GM12878 (cell line): Measurements from ENCODE around the gene ASAP2. TPM values are rescaled to one million over a fixed set of nuclear protein-coding genes. Genes with fewer than 3 reads are reported as not detected.

Source experiments
- ATAC-seq: fragments of 200-7000 bp; cut with Tn5 transposase; 3 replicates; pipeline ENCODE4 v1.9.1; 2020; ENCODE audit warnings: mild to moderate bottlenecking, moderate library complexity
- BruUV-seq: library from RNA; stranded (reverse); fragments of 400-500 nt; replicated peaks from 2 replicates; lab custom pipeline; 2021; lab: Mats Ljungman, UMichigan
- CTCF ChIA-PET: fragments of 300-600 bp; sonication (Branson Sonifier 250); formaldehyde crosslinking; extraction: SDS; loops from one replicate; lab custom pipeline; 2021; ENCODE audit warnings: inconsistent platforms; lab: Yijun Ruan, JAX
- POLR2A ChIA-PET: fragments of 350-600 bp; formaldehyde crosslinking; extraction: SDS; loops from one replicate; lab custom pipeline; 2021; ENCODE audit warnings: inconsistent platforms; lab: Charles Lee
- RAD21 ChIA-PET: fragments of 300-600 bp; sonication (Branson Sonifier 250); formaldehyde crosslinking; loops from one replicate; lab custom pipeline; 2023; ENCODE audit warnings: antibody characterized with exemption; ENCODE audit not compliant: unreplicated experiment; lab: Charles Lee
- SMC1A ChIA-PET: fragments of 300-600 bp; sonication (Branson Sonifier 250); formaldehyde crosslinking; loops from one replicate; lab custom pipeline; 2023; ENCODE audit not compliant: unreplicated experiment, uncharacterized antibody; lab: Charles Lee
- DNase-seq: peaks from one replicate; pipeline ENCODE4 v3.0.0-alpha.2; 2011; ENCODE audit warnings: low read depth, low spot score
- FAIRE-seq: peaks from 3 replicates; lab custom pipeline; 2011; peaks lifted over from hg19 to GRCh38; lab: Jason Lieb, UNC
- H2AFZ ChIP-seq: 2 replicates; pipeline ENCODE4 v1.6.0; 2011; ENCODE audit warnings: low read depth, low read length, control low read depth; ENCODE audit not compliant: control insufficient read depth
- H3K27ac ChIP-seq: 2 replicates; pipeline ENCODE4 v1.5.1; 2011; ENCODE audit warnings: control low read depth; ENCODE audit not compliant: control insufficient read depth, insufficient read depth
- H3K27me3 ChIP-seq, 2 experiments: replicated peaks in 1 of 2; 2 replicates each; pipeline versions ENCODE4 v1.6.0 to v1.6.1; 2011; ENCODE audit warnings: low read length in 1 of 2; ENCODE audit not compliant: control insufficient read depth in 2 of 2, insufficient read depth in 2 of 2
- H3K36me3 ChIP-seq, 2 experiments: 2 replicates each; pipeline ENCODE4 v1.5.1; 2011; ENCODE audit warnings: low read length in 1 of 2; ENCODE audit not compliant: control insufficient read depth in 2 of 2, insufficient read depth in 2 of 2
- H3K4me1 ChIP-seq: 2 replicates; pipeline ENCODE4 v1.6.1; 2011; ENCODE audit warnings: mild to moderate bottlenecking, low read length, moderate library complexity, mixed read lengths; ENCODE audit not compliant: control insufficient read depth, insufficient read depth
- H3K4me2 ChIP-seq: 2 replicates; pipeline ENCODE4 v1.6.0; 2011; ENCODE audit warnings: control low read depth; ENCODE audit not compliant: control insufficient read depth, insufficient read depth
- H3K4me3 ChIP-seq: fragments of 200-600 bp; sonication (generic); 2 replicates; pipeline ENCODE4 v1.5.1; 2016
- H3K79me2 ChIP-seq: 2 replicates; pipeline ENCODE4 v1.6.0; 2011; ENCODE audit warnings: low read length; ENCODE audit not compliant: control insufficient read depth, insufficient read depth
- H3K9ac ChIP-seq: 2 replicates; pipeline ENCODE4 v1.8.0; 2011; ENCODE audit warnings: low read length, control low read depth, mixed read lengths; ENCODE audit not compliant: control insufficient read depth, insufficient read depth
- H3K9me3 ChIP-seq: replicated peaks from 3 replicates; pipeline ENCODE4 v1.5.1; 2011; ENCODE audit warnings: mild to moderate bottlenecking, low read length; ENCODE audit not compliant: control insufficient read depth, insufficient read depth
- H4K20me1 ChIP-seq: 2 replicates; pipeline ENCODE4 v1.6.0; 2011; ENCODE audit not compliant: control insufficient read depth, insufficient read depth
- EGR1 ChIP-seq, 2 experiments: IDR thresholded peaks; 1 replicate in 1 of 2; 2 replicates in 1 of 2; pipeline ENCODE4 v1.6.1; 2011 to 2012; ENCODE audit warnings: low read depth in 2 of 2, low read length in 2 of 2, borderline replicate concordance in 1 of 2, mild to moderate bottlenecking in 1 of 2, moderate library complexity in 1 of 2
- FOXM1 ChIP-seq: IDR thresholded peaks from 2 replicates; pipeline ENCODE4 v1.6.1; 2012; ENCODE audit warnings: low read depth, mild to moderate bottlenecking, inconsistent platforms, low read length, moderate library complexity
- HCFC1 ChIP-seq: fragments of 150-350 bp; IDR thresholded peaks from 2 replicates; pipeline ENCODE4 v1.6.1; 2014; ENCODE audit warnings: low read length
- HDAC2 ChIP-seq: fragments of 200-600 bp; sonication (generic); IDR thresholded peaks from 2 replicates; pipeline ENCODE4 v1.6.1; 2017
- NKRF ChIP-seq: fragments of 450-650 bp; conservative IDR thresholded peaks from 2 replicates; pipeline ENCODE4 v1.6.1; 2017; ENCODE audit warnings: mild to moderate bottlenecking, moderate library complexity
- POLR2A ChIP-seq: IDR thresholded peaks from 2 replicates; pipeline ENCODE4 v1.6.1; 2011; ENCODE audit warnings: low read depth, mild to moderate bottlenecking, low read length
- SKIL ChIP-seq: fragments of 450-650 bp; IDR thresholded peaks from 2 replicates; pipeline ENCODE4 v1.6.1; 2017; ENCODE audit warnings: mild to moderate bottlenecking, low read depth, inconsistent platforms; ENCODE audit not compliant: poor library complexity, severe bottlenecking
- SMAD1 ChIP-seq: fragments of 450-650 bp; IDR thresholded peaks from 2 replicates; pipeline ENCODE4 v1.6.1; 2018; ENCODE audit warnings: mild to moderate bottlenecking, low read depth; ENCODE audit not compliant: partially characterized antibody
- TAF1 ChIP-seq: IDR thresholded peaks from 2 replicates; pipeline ENCODE4 v1.6.1; 2011; ENCODE audit warnings: mild to moderate bottlenecking, low read depth, low read length, borderline replicate concordance
- TBL1XR1 ChIP-seq: IDR thresholded peaks from 2 replicates; pipeline ENCODE4 v1.6.1; 2012; ENCODE audit warnings: low read depth, low read length, improper control_type of control experiment
- TCF3 ChIP-seq: IDR thresholded peaks from 2 replicates; pipeline ENCODE4 v1.6.1; 2012; ENCODE audit warnings: low read depth, mild to moderate bottlenecking, low read length, borderline replicate concordance; ENCODE audit not compliant: insufficient read depth
- YY1 ChIP-seq: IDR thresholded peaks from 2 replicates; pipeline ENCODE4 v1.6.1; 2011; ENCODE audit warnings: low read depth, mild to moderate bottlenecking, low read length
- WGBS: methylation state at CpG from one replicate; pipeline ENCODE4 v1.1.6; 2016; ENCODE audit warnings: low lambda C conversion rate; ENCODE audit not compliant: insufficient replicate concordance, insufficient coverage; ENCODE audit errors: missing lambda C conversion rate; 5-methylcytosine and 5-hydroxymethylcytosine counted together
- in situ Hi-C: fragments of 300-500 bp; cut with MboI; formaldehyde crosslinking; loops from 9 replicates; pipeline ENCODE4 v1.14.3; 2018; ENCODE audit warnings: mixed read lengths
- intact Hi-C: fragments of 100-400 bp; cut with micrococcal nuclease; formaldehyde crosslinking; loops from one replicate; pipeline ENCODE4 v1.14.2; 2022; ENCODE audit not compliant: unreplicated experiment
- polyA plus RNA-seq, 11 experiments: library from polyadenylated mRNA; depleted of rRNA in 4 of 11; unstranded in 6 of 11; stranded (reverse) in 5 of 11; fragments of >200 nt; fragmentation: Nextera tagmentation in 4 of 11; fragmentation: Illumina TruSeq in 1 of 11; extraction: Ambion mirVana in 4 of 11; extraction: Trizol in 1 of 11; gene quantifications; 1 replicate in 1 of 11; 2 replicates in 10 of 11; pipeline versions ENCODE4 v1.2.1 to v1.2.3, GENCODE V29; 2011 to 2016; ENCODE audit warnings: inconsistent platforms in 2 of 11, missing spikeins in 2 of 11, low read depth in 1 of 11
- total RNA-seq, 4 experiments: library from RNA; depleted of rRNA in 3 of 4; stranded (reverse); fragments of >200 nt in 3 of 4; fragmentation: Illumina TruSeq in 1 of 4; extraction: Trizol in 1 of 4; gene quantifications; 2 replicates each; pipeline versions ENCODE4 v1.2.1 to v1.2.3, GENCODE V29; 2013 to 2021

ASAP2 gene
- total and polyA plus RNA-seq, 10 of the 15 experiments (the other 5 are each of a cell fraction or from before 2014, with no cell fraction given): 0.05 to 0.27 (median 0.07) TPM; not detected in 4

- no peak for DNase-seq
- TF ChIP-seq TBL1XR1: no peak
- no peak for TF ChIP-seq HCFC1
- no peak for TF ChIP-seq POLR2A
- TF ChIP-seq, all 136 proteins: peak for 0
- RAD21 ChIA-PET: no interaction called here
- no TSS peak for BruUV-seq
- no peaks in the 10 kb centered on the region for H3K9me3 ChIP-seq
- no peak overlapping the region for H3K27ac ChIP-seq
- in situ Hi-C loops: no loop called here
- CTCF ChIA-PET: no interaction called here
- POLR2A ChIA-PET: no interaction called here
- no peaks in the 10 kb centered on the region for H3K4me1 ChIP-seq
- H3K9ac ChIP-seq: no peak overlapping the region
- H2AFZ ChIP-seq: no peak overlapping the region
- no peak overlapping the region for H3K4me2 ChIP-seq
- no peak overlapping the region for H3K4me3 ChIP-seq
- peaks cover 4 to 19% of the 10 kb centered on the region in 2 experiments for H3K36me3 ChIP-seq
- no peak for FAIRE-seq
- no peaks in the 10 kb centered on the region for H4K20me1 ChIP-seq
- ATAC-seq: no peak
- intact Hi-C loops: no loop called here
- no peaks in the 10 kb centered on the region for H3K27me3 ChIP-seq
- SMC1A ChIA-PET: interaction anchor here (0.6 to 1.0 kb wide), 2 partner anchors 32 to 415 kb away, joined by 3 read pairs; no protein-coding TSS in a partner anchor
- no peaks in the 10 kb centered on the region for H3K79me2 ChIP-seq
- 86% methylated on average over 13 of the region's 13 CpGs for WGBS
These were observed 200.1 kb downstream of the ASAP2 start for GRCh38 chr2:9406529-9407362.

DNA sequence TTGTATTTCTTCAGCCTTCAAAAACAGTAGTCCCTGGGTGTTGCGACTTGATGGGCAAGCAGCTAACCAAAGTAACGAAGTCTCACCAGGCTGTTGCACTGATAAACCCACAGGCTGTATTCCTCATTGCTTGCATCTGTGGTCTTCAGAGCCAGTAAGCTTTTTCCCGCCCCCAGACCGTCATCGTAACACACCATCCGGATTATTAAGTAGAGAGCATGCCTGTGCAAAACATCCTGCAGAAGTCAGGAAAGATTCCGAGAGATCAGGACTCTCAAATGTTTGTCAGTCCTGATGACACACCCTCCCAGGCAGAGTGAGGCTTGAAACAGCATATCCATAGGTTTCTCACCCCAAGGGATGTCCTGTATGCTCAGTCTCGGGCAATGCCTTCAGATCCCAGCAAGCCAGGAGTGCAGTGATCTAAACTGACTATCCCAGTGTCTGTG lies 200.8 kb downstream of the ASAP2 start:
- H3K79me2 ChIP-seq: no peaks in the 10 kb centered on the region
- H3K9me3 ChIP-seq: no peaks in the 10 kb centered on the region
- no peaks in the 10 kb centered on the region for H4K20me1 ChIP-seq
- no peaks in the 10 kb centered on the region for H3K27me3 ChIP-seq
- no peak for ATAC-seq
- no peak overlapping the region for H3K4me2 ChIP-seq
- no TSS peak for BruUV-seq
- H3K4me3 ChIP-seq: no peak overlapping the region
- FAIRE-seq: no peak
- TF ChIP-seq SKIL (no peak), HDAC2 (no peak), TCF3 (no peak), NKRF (no peak), FOXM1 (no peak), YY1 (no peak), EGR1 (IDR thresholded peaks at IDR 0.05; ENCODE audit: borderline replicate concordance in 1 of 2, low read depth in 2 of 2, low read length in 2 of 2) (no peak), TAF1 (no peak), SMAD1 (no peak)
- SMC1A ChIA-PET: interaction anchor here (1.0 kb wide), 1 partner anchor 31 kb away, joined by 3 read pairs; no protein-coding TSS in a partner anchor
- H2AFZ ChIP-seq: no peak overlapping the region
- intact Hi-C loops (no loop called here), in situ Hi-C loops (no loop called here)
- CTCF ChIA-PET: no interaction called here
- WGBS: 98% methylated on average over 8 of the region's 8 CpGs
- POLR2A ChIA-PET: no interaction called here
- no peak overlapping the region for H3K9ac ChIP-seq
- no peaks in the 10 kb centered on the region for H3K4me1 ChIP-seq
- peaks cover 5 to 19% of the 10 kb centered on the region in 2 experiments for H3K36me3 ChIP-seq
- no peak overlapping the region for H3K27ac ChIP-seq
- no peak for DNase-seq
- RAD21 ChIA-PET: no interaction called here
